GM15510 (cell line): ENCODE data around the gene IGFLR1.

Experiments used
- POLR2A ChIP-seq: IDR thresholded peaks from 3 replicates; pipeline ENCODE4 v1.6.1; 2011; ENCODE audit warnings: borderline replicate concordance; ENCODE audit not compliant: insufficient read length; ENCODE audit errors: extremely low read depth

IGFLR1 gene

GRCh38 chr19:35704218-35704617 lies 38.0 kb downstream of the IGFLR1 start, which contains the start of gene ZBTB32:
Gene ZBTB32 (plus strand): TSS chr19:35704558. CDS start chr19:35714627, 10,069 bp downstream.
- TF ChIP-seq POLR2A, result no peak

GRCh38 chr19:35703343-35703742 lies 38.9 kb downstream of the IGFLR1 start:
- no peak for TF ChIP-seq POLR2A

- peak; percentile 76 for TF ChIP-seq POLR2A
These were observed 39.8 kb downstream of the IGFLR1 start for GRCh38 chr19:35702223-35703012.

GRCh38 chr19:35696835-35697234 lies 45.4 kb downstream of the IGFLR1 start:
- TF ChIP-seq POLR2A, result no peak

- TF ChIP-seq POLR2A, result no peak
These were observed 46.3 kb downstream of the IGFLR1 start for GRCh38 chr19:35695895-35696422.

GRCh38 chr19:35693835-35694599 lies 48.2 kb downstream of the IGFLR1 start:
- TF ChIP-seq POLR2A, result no peak

- no peak for TF ChIP-seq POLR2A
These were observed 48.8 kb downstream of the IGFLR1 start for GRCh38 chr19:35693422-35693821.

GRCh38 chr19:35692010-35692409 lies 50.2 kb downstream of the IGFLR1 start:
- no peak for TF ChIP-seq POLR2A

- TF ChIP-seq POLR2A, result no peak
These were observed 52.4 kb downstream of the IGFLR1 start for GRCh38 chr19:35689836-35690235.
